Right lobe of liver (tissue), 6 donors: Measurements from ENCODE around the gene MBP. TPM values are rescaled to one million over a fixed set of nuclear protein-coding genes. Genes with fewer than 3 reads are reported as not detected.

Source experiments
- ATAC-seq, 4 donors: fragments of 200-7000 bp; cut with Tn5 transposase; one replicate each; pipeline ENCODE4 v1.9.1; 2020; ENCODE audit warnings: mild to moderate bottlenecking in 4 of 4, moderate library complexity in 4 of 4
- DNase-seq, 3 donors: peaks; one replicate each; pipeline ENCODE4 v3.0.0-alpha.2; 2020
- H3K27ac ChIP-seq, 3 donors: fragments of 200-600 bp; one replicate each; pipeline ENCODE4 v1.8.0; 2022
- H3K27me3 ChIP-seq, 2 donors: fragments of 200-600 bp; one replicate each; pipeline ENCODE4 v1.8.0; 2022
- H3K36me3 ChIP-seq, 4 donors: fragments of 200-600 bp; sonication (generic) in 1 of 4; one replicate each; pipeline versions ENCODE4 v1.5.1 to v1.8.0; 2017 to 2022; ENCODE audit warnings: control low read depth in 1 of 4
- H3K4me1 ChIP-seq, 4 donors: fragments of 200-600 bp; sonication (generic) in 1 of 4; one replicate each; pipeline versions ENCODE4 v1.5.1 to v1.8.0; 2017 to 2022; ENCODE audit warnings: control low read depth in 1 of 4
- H3K4me3 ChIP-seq, 3 donors: fragments of 200-600 bp; one replicate each; pipeline ENCODE4 v1.8.0; 2022
- H3K9me3 ChIP-seq, 4 donors: fragments of 200-600 bp; sonication (generic) in 1 of 4; one replicate each; pipeline versions ENCODE4 v1.5.1 to v1.8.0; 2017 to 2022; ENCODE audit warnings: control low read depth in 1 of 4
- CTCF ChIP-seq, 4 donors: fragments of 200-600 bp in 3 of 4; fragments of 450-650 bp in 1 of 4; IDR thresholded peaks; one replicate each; pipeline versions ENCODE4 v1.5.1 to v1.8.0; 2016 to 2022; ENCODE audit warnings: antibody characterized with exemption in 4 of 4, mild to moderate bottlenecking in 2 of 4
- POLR2A ChIP-seq: fragments of 450-650 bp; IDR thresholded peaks from one replicate; pipeline ENCODE4 v1.6.1; 2017; ENCODE audit warnings: antibody characterized with exemption, mild to moderate bottlenecking
- WGBS: methylation state at CpG from one replicate; pipeline ENCODE4 v1.1.6; 2018; ENCODE audit warnings: low coverage, low lambda C conversion rate; ENCODE audit not compliant: insufficient coverage; ENCODE audit errors: missing lambda C conversion rate; 5-methylcytosine and 5-hydroxymethylcytosine counted together
- intact Hi-C, 2 donors: fragments of 100-400 bp; cut with DNase I; formaldehyde crosslinking; loops; one replicate each; pipeline versions ENCODE4 v1.11.2 to v1.14.1; 2022
- total RNA-seq, 6 experiments: library from RNA; depleted of rRNA in 2 of 6; stranded (reverse); fragments of >200 nt in 2 of 6; fragmentation: NEBNext Ultra II Directional in 3 of 6; extraction: Animal tissue kit (Norgen Biotek cat#: 25700) in 3 of 6; gene quantifications; one replicate each; pipeline versions ENCODE4 v1.1.0 to v1.2.4, GENCODE V29; 2016 to 2023
- donor health status: DM: no; HTN: yes; CAD: no.
- donor health status: DM: no; HTN: no; CAD: no.
- donor health status: DM: no; HTN: no; CAD: no.
- donor health status: DM: no; HTN: yes; CAD: no.
- donor health status: DM: no; HTN: yes; CAD: no.

The MBP gene
- total RNA-seq, 6 experiments from 2014 or later: 24.0 to 40.8 (median 27.6) TPM

- Histone ChIP-seq H3K27me3 (no peaks in the 10 kb centered on the region), H3K36me3 (no peaks in the 10 kb centered on the region), H3K27ac (peak overlapping the region in 2 of 3 donors; percentile 20 to 32), H3K4me1 (peaks cover 0 to 48% (median 5%) of the 10 kb centered on the region in 4 donors), H3K9me3 (no peaks in the 10 kb centered on the region), H3K4me3 (no peak overlapping the region)
- no peak for TF ChIP-seq CTCF (IDR thresholded peaks at IDR 0.05)
- no peak for TF ChIP-seq POLR2A
- ATAC-seq (peak in 1 of 4 donors; percentile 10), DNase-seq (peak in 1 of 3 donors; percentile 44)
- WGBS: 45% methylated on average over 2 of the region's 9 CpGs
- intact Hi-C loops: no loop called here
Measured at GRCh38 chr18:77124452-77124922, 8.1 kb downstream of the MBP start.

GRCh38 chr18:77123320-77124231, 9.0 kb downstream of the MBP start:
- no peak overlapping the region for H3K4me3 ChIP-seq
- DNase-seq: peak in 1 of 3 donors; percentile 40
- ATAC-seq: no peak

GRCh38 chr18:77121523-77121922, 11.1 kb downstream of the MBP start:
- intact Hi-C loops: no loop called here
- Histone ChIP-seq H3K4me3 (no peak overlapping the region), H3K9me3 (no peaks in the 10 kb centered on the region), H3K4me1 (peaks cover 0 to 23% (median 3%) of the 10 kb centered on the region in 4 donors), H3K36me3 (no peaks in the 10 kb centered on the region), H3K27ac (no peak overlapping the region), H3K27me3 (no peaks in the 10 kb centered on the region)
- WGBS: 92% methylated on average over 3 of the region's 3 CpGs
- ATAC-seq (no peak), DNase-seq (no peak)
- TF ChIP-seq CTCF (IDR thresholded peaks at IDR 0.05) (no peak), POLR2A (no peak)

More at GRCh38 chr18:77123320-77124231, 9.0 kb downstream of the MBP start:
- Histone ChIP-seq H3K36me3 (no peaks in the 10 kb centered on the region), H3K27me3 (no peaks in the 10 kb centered on the region), H3K9me3 (no peaks in the 10 kb centered on the region), H3K27ac (no peak overlapping the region), H3K4me1 (peaks cover 0 to 39% (median 5%) of the 10 kb centered on the region in 4 donors)
- 33% methylated on average over 6 of the region's 14 CpGs for WGBS
- intact Hi-C loops: no loop called here
- no peak for TF ChIP-seq POLR2A
- no peak for TF ChIP-seq CTCF (IDR thresholded peaks at IDR 0.05)

GRCh38 chr18:77119851-77120491, 12.6 kb downstream of the MBP start:
- H3K36me3 ChIP-seq: no peaks in the 10 kb centered on the region
- ATAC-seq (no peak), DNase-seq (peak in 1 of 3 donors; percentile 42)
- peaks cover 0 to 27% (median 9%) of the 10 kb centered on the region in 4 donors for H3K4me1 ChIP-seq
- H3K27ac ChIP-seq: no peak overlapping the region
- intact Hi-C loops: no loop called here
- H3K9me3 ChIP-seq: no peaks in the 10 kb centered on the region
- H3K4me3 ChIP-seq: no peak overlapping the region
- 80% methylated on average over 5 of the region's 23 CpGs for WGBS
- no peaks in the 10 kb centered on the region for H3K27me3 ChIP-seq
- TF ChIP-seq CTCF (IDR thresholded peaks at IDR 0.05): no peak
